ENCODE data around the gene MIA.

DNA sequence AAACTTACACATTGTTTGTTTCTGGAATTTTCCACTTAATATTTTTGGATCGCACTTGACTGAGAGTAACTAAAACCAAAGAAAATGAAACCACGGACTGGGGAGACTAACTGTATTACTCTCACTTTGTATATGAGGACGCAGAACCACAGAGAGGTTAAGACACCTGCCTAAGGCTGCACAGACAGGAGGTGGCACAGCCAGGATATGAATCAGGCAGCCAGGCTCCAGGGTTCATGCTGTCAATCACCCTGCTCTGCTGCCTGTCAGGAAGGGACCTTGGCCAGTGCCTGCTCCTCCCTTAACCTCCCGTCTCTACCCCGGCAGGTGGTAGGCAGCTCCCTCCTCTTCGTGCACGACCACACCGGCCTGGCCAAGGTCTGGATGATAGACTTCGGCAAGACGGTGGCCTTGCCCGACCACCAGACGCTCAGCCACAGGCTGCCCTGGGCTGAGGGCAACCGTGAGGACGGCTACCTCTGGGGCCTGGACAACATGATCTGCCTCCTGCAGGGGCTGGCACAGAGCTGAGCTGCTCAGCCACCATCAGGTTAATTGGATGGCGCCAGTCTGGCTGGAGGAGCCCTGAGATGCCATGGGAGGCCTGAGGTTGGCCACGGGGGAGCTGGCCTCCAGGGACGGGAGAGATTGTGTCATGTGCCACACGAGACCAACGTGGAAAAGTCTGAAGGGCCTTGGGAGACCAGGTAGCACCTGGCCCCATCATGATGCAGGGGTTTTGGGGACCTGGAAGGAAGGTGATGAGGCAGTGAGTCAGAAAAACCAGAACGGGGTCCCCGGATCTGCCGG lies 36.1 kb upstream of the MIA start:
- TF ChIP-seq CTCF (conservative IDR thresholded peaks at IDR 0.05; ENCODE audit: low read depth, low read length), result no peak
- TF ChIP-seq EZH2 (IDR thresholded peaks at IDR 0.05; ENCODE audit: borderline replicate concordance, low read depth, low read length, poor library complexity, severe bottlenecking), result no peak
